HepG2 (cell line): ENCODE data around the gene EDC3. TPM values are rescaled to one million over a fixed set of nuclear protein-coding genes. Genes with fewer than 3 reads are reported as not detected.

Experiments
- ATAC-seq: fragments of 200-7000 bp; cut with Tn5 transposase; 3 replicates; pipeline ENCODE4 v1.9.1; 2020; ENCODE audit warnings: mild to moderate bottlenecking, moderate library complexity
- BruUV-seq: library from RNA; stranded (reverse); fragments of 400-500 nt; replicated peaks from 2 replicates; lab custom pipeline; 2021; lab: Mats Ljungman, UMichigan
- CTCF ChIA-PET: fragments of 300-600 bp; formaldehyde crosslinking; extraction: SDS; loops from one replicate; lab custom pipeline; 2021; ENCODE audit warnings: low total read pairs, inconsistent platforms, low intra/inter-chr PET ratio; lab: Yijun Ruan, JAX
- POLR2A ChIA-PET: fragments of 350-600 bp; sonication (Branson Sonifier 250); formaldehyde crosslinking; loops from one replicate; lab custom pipeline; 2020; ENCODE audit warnings: antibody characterized with exemption, inconsistent platforms; lab: Yijun Ruan, JAX
- DNase-seq: peaks from one replicate; pipeline ENCODE4 v3.0.0-alpha.2; 2015; ENCODE audit warnings: low spot score
- FAIRE-seq: peaks from 3 replicates; lab custom pipeline; 2011; peaks lifted over from hg19 to GRCh38; lab: Jason Lieb, UNC
- H2AFZ ChIP-seq: one replicate; pipeline ENCODE4 v1.6.1; 2011; ENCODE audit warnings: low read length, inconsistent platforms
- H3K27ac ChIP-seq: fragments of 300-600 bp; 3 replicates; pipeline ENCODE4 v1.8.0; 2011; ENCODE audit warnings: mixed run types, mild to moderate bottlenecking, mixed read lengths, low read length, inconsistent platforms; ENCODE audit not compliant: insufficient read depth; ENCODE audit errors: extremely low read length
- H3K27me3 ChIP-seq, 2 experiments: fragments of 200-600 bp in 1 of 2; 2 replicates in 1 of 2; 3 replicates in 1 of 2; pipeline versions ENCODE4 v1.6.0 to v1.8.0; 2011; ENCODE audit warnings: low read length in 2 of 2, mild to moderate bottlenecking in 2 of 2, moderate library complexity in 2 of 2, inconsistent platforms in 1 of 2; ENCODE audit not compliant: insufficient read depth in 2 of 2, control insufficient read depth in 1 of 2
- H3K36me3 ChIP-seq, 2 experiments: fragments of 200-600 bp in 1 of 2; replicated peaks in 1 of 2; 2 replicates in 1 of 2; 3 replicates in 1 of 2; pipeline versions ENCODE4 v1.5.1 to v1.8.0; 2011; ENCODE audit warnings: low read length in 2 of 2, inconsistent platforms in 1 of 2; ENCODE audit not compliant: insufficient read depth in 2 of 2, control insufficient read depth in 1 of 2
- H3K4me1 ChIP-seq: 2 replicates; pipeline ENCODE4 v1.5.1; 2012; ENCODE audit warnings: low read length, inconsistent platforms; ENCODE audit not compliant: insufficient read depth
- H3K4me2 ChIP-seq: 2 replicates; pipeline ENCODE4 v1.6.0; 2011; ENCODE audit warnings: low read depth, low read length, inconsistent platforms
- H3K4me3 ChIP-seq, 3 experiments: fragments of 200-600 bp in 1 of 3; sonication (generic), shearing (Covaris generic) in 1 of 3; replicated peaks in 1 of 3; 2 replicates each; pipeline ENCODE4 v1.5.1; 2011 to 2016; ENCODE audit warnings: low read length in 3 of 3, inconsistent platforms in 2 of 3, low read depth in 2 of 3, mild to moderate bottlenecking in 2 of 3, control low read depth in 1 of 3, mixed read lengths in 1 of 3; ENCODE audit not compliant: insufficient read depth in 1 of 3
- H3K79me2 ChIP-seq: one replicate; pipeline ENCODE4 v1.6.1; 2011; ENCODE audit warnings: low read length, inconsistent platforms; ENCODE audit not compliant: insufficient read depth
- H3K9ac ChIP-seq: 2 replicates; pipeline ENCODE4 v1.6.0; 2011; ENCODE audit warnings: mild to moderate bottlenecking, low read depth, low read length, inconsistent platforms; ENCODE audit not compliant: insufficient read depth
- H3K9me3 ChIP-seq: 2 replicates; pipeline ENCODE4 v1.5.1; 2012; ENCODE audit warnings: mild to moderate bottlenecking, low read length
- H4K20me1 ChIP-seq: 2 replicates; pipeline ENCODE4 v1.6.0; 2011; ENCODE audit warnings: inconsistent platforms, mild to moderate bottlenecking, low read length, moderate library complexity; ENCODE audit not compliant: insufficient read depth
- BCL3 ChIP-seq: sonication (generic); formaldehyde crosslinking; IDR thresholded peaks from 2 replicates; pipeline ENCODE4 v1.5.1; 2020; ENCODE audit warnings: mild to moderate bottlenecking, missing genetic modification reagents, moderate library complexity
- GATAD2A ChIP-seq: IDR thresholded peaks from 2 replicates; pipeline ENCODE4 v1.6.1; 2016
- HBP1 ChIP-seq: IDR thresholded peaks from 2 replicates; pipeline ENCODE4 v1.6.1; 2016; ENCODE audit warnings: low read depth, control low read depth
- MAZ ChIP-seq, 2 experiments: sonication (generic) in 1 of 2; formaldehyde crosslinking in 1 of 2; IDR thresholded peaks; 2 replicates each; pipeline versions ENCODE4 v1.5.0 to v1.6.1; 2012 to 2020; ENCODE audit warnings: low read depth in 2 of 2, mild to moderate bottlenecking in 2 of 2, borderline replicate concordance in 1 of 2, improper control_type of control experiment in 1 of 2, low read length in 1 of 2, missing genetic modification reagents in 1 of 2, moderate library complexity in 1 of 2
- ZNF180 ChIP-seq: sonication (generic); formaldehyde crosslinking; IDR thresholded peaks from 2 replicates; pipeline ENCODE4 v1.4.0; 2020; ENCODE audit warnings: low read depth, missing genetic modification reagents, borderline replicate concordance
- ZNF501 ChIP-seq: sonication (generic); formaldehyde crosslinking; IDR thresholded peaks from 2 replicates; pipeline ENCODE4 v1.5.1; 2020; ENCODE audit warnings: mild to moderate bottlenecking, moderate library complexity, missing genetic modification reagents
- ZNF543 ChIP-seq: sonication (generic); formaldehyde crosslinking; IDR thresholded peaks from 2 replicates; pipeline ENCODE4 v1.4.0; 2020; ENCODE audit warnings: mild to moderate bottlenecking, missing genetic modification reagents
- ZNF781 ChIP-seq: sonication (generic); formaldehyde crosslinking; IDR thresholded peaks from 2 replicates; pipeline ENCODE4 v1.5.1; 2020; ENCODE audit warnings: borderline replicate concordance, mild to moderate bottlenecking, missing genetic modification reagents; ENCODE audit errors: not compliant biosample characterization
- in situ Hi-C: cut with HindIII; loops from 2 replicates; pipeline ENCODE4 v1.10.0; 2017; ENCODE audit warnings: low pct_unique_long_range_greater_than_20kb; ENCODE audit not compliant: extremely low pct_ligation_motif_present
- intact Hi-C: fragments of 100-400 bp; cut with micrococcal nuclease; formaldehyde crosslinking; loops from one replicate; pipeline ENCODE4 v1.10.0; 2022; ENCODE audit not compliant: unreplicated experiment
- polyA plus RNA-seq, 8 experiments: library from polyadenylated mRNA; depleted of rRNA in 3 of 8; stranded (reverse) in 7 of 8; unstranded in 1 of 8; fragments of >200 nt; fragmentation: Illumina TruSeq in 4 of 8; extraction: Trizol in 4 of 8; gene quantifications; 2 replicates each; pipeline versions ENCODE4 v1.2.1 to v1.2.3, GENCODE V29; 2011 to 2016; ENCODE audit warnings: low read depth in 4 of 8, missing spikeins in 1 of 8, mixed read lengths in 1 of 8; ENCODE audit not compliant: insufficient read depth in 1 of 8
- total RNA-seq, 5 experiments: library from RNA; depleted of rRNA; stranded (reverse); fragments of >200 nt; fragmentation: Illumina TruSeq; extraction: Trizol; gene quantifications; 2 replicates each; pipeline ENCODE4 v1.2.3, GENCODE V29; 2016; ENCODE audit warnings: low read depth in 1 of 5
- TF ChIP-seq, protein P1 (sequence below): IDR thresholded peaks from 2 replicates; pipeline ENCODE4 v1.6.1; 2016; ENCODE audit warnings: missing genetic modification reagents, missing compliant biosample characterization

Gene EDC3
- total and polyA plus RNA-seq, 2 of the 13 experiments (the other 11 are each of a cell fraction or from before 2014, with no cell fraction given), result 17.4 to 32.0 TPM

DNA sequence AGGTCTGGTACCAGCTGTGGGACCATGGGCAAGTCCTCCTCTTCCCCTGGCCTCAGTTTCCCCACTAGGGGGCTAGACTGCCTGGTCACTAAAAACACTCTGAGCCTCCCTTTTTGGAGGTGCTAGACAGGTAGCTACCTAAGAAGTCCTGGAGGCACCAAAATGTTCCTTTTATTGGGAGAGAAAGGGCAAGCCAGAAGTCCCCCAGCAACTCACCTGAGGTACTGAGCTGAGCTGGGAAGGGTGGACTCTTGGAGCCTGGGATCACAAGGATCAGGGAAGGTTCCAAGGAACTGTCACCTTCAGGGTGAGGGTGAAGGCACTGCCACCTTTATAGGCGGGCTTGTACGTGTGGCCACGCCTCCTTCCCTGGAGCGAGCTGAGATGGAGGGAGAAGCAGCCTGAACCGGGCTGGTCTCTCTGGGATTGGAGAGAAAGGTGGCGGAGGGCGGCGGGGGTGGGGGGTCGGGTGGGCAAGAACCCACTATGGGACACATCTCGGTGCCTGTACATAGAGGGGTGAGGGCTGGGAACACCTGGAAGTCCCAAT lies 29.5 kb upstream of the EDC3 start, which contains the start of gene CYP1A1 (continued):
- 0 out of 2 replicates have a peak, but pooled peaks have one; percentile 5 for TF ChIP-seq HBP1 (CRISPR knock-in tag)
- TF ChIP-seq ZNF180 (CRISPR knock-in tag), result no peak
- TF ChIP-seq, protein P1, sequence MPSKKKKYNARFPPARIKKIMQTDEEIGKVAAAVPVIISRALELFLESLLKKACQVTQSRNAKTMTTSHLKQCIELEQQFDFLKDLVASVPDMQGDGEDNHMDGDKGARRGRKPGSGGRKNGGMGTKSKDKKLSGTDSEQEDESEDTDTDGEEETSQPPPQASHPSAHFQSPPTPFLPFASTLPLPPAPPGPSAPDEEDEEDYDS (CRISPR knock-in tag), result peak; percentile 35; the same call in 1 of the 2 replicates
- TF ChIP-seq ZNF501, result no peak
- no peak for TF ChIP-seq GATAD2A (CRISPR knock-in tag)
- TF ChIP-seq ZNF781 (CRISPR knock-in tag), result no peak
- no peak for TF ChIP-seq MAZ (IDR thresholded peaks at IDR 0.05; ENCODE audit: borderline replicate concordance, low read depth, low read length)
- peak; percentile 10; the same call in 1 of the 2 replicates for TF ChIP-seq MAZ (CRISPR knock-in tag; IDR thresholded peaks at IDR 0.05; ENCODE audit: low read depth)

GRCh38 chr15:74724570-74725224 lies 28.9 kb upstream of the EDC3 start:
- BruUV-seq, result no TSS peak
- no peak overlapping the region for H2AFZ ChIP-seq
- TF ChIP-seq BCL3, result peak; percentile 54; the same call in 1 of the 2 replicates
- TF ChIP-seq ZNF543 (CRISPR knock-in tag), result no peak
- no peaks in the 10 kb centered on the region for H3K79me2 ChIP-seq
- H3K36me3 ChIP-seq, result no peaks in the 10 kb centered on the region; a peak in 1 of 5 replicates
- no peaks in the 10 kb centered on the region for H4K20me1 ChIP-seq
- FAIRE-seq (no peak), DNase-seq (no peak), ATAC-seq (peak; percentile 23)
- peak overlapping the region; percentile 82 for H3K27ac ChIP-seq
- H3K4me3 ChIP-seq, result peak overlapping the region in 2 of 3 experiments; percentile 11 to 80; a peak in 3 of 6 replicates
- CTCF ChIA-PET, result no interaction called here
- no peaks in the 10 kb centered on the region for H3K9me3 ChIP-seq
- H3K27me3 ChIP-seq, result no peaks in the 10 kb centered on the region
- in situ Hi-C loops, result no loop called here
- peak overlapping the region; percentile 19; the same call in 1 of the 2 replicates for H3K9ac ChIP-seq
- H3K4me1 ChIP-seq, result peaks cover 55% of the 10 kb centered on the region
- POLR2A ChIA-PET, result interaction anchor here (0.7 to 4.3 kb wide), 9 partner anchors 21 to 96 kb away, joined by 3 to 53 read pairs (median 4); partner anchors contain the start of genes CYP1A2 and EDC3
- intact Hi-C loops, result no loop called here
- H3K4me2 ChIP-seq, result peak overlapping the region; percentile 63
